Endodermal cell (in vitro differentiated cells): ENCODE measurements around the gene TCF7L2. TPM values are rescaled to one million over a fixed set of nuclear protein-coding genes. Genes with fewer than 3 reads are reported as not detected.

ENCODE experiments used
- DNase-seq: peaks from one replicate; pipeline ENCODE4 v3.0.0-alpha.2; 2017
- H3K27ac ChIP-seq: 2 replicates; pipeline ENCODE4 v1.5.1; 2013; ENCODE audit warnings: mild to moderate bottlenecking, low read depth, low read length, moderate library complexity
- H3K27me3 ChIP-seq: 2 replicates; pipeline ENCODE4 v1.6.1; 2013; ENCODE audit warnings: mild to moderate bottlenecking, low read length, moderate library complexity; ENCODE audit not compliant: insufficient read depth, control insufficient read depth, poor library complexity, severe bottlenecking
- H3K36me3 ChIP-seq: 2 replicates; pipeline ENCODE4 v1.7.0; 2013; ENCODE audit warnings: mild to moderate bottlenecking, low read length, moderate library complexity; ENCODE audit not compliant: control insufficient read depth, insufficient read depth
- H3K4me1 ChIP-seq: one replicate; pipeline ENCODE4 v1.7.0; 2013; ENCODE audit warnings: low read length; ENCODE audit not compliant: control insufficient read depth, insufficient read depth
- H3K4me3 ChIP-seq: 2 replicates; pipeline ENCODE4 v1.5.1; 2013; ENCODE audit warnings: mild to moderate bottlenecking, low read length, moderate library complexity
- H3K9ac ChIP-seq: 2 replicates; pipeline ENCODE4 v1.6.1; 2013; ENCODE audit warnings: mild to moderate bottlenecking, low read length, moderate library complexity; ENCODE audit not compliant: poor library complexity, severe bottlenecking; ENCODE audit errors: extremely low read depth
- H3K9me3 ChIP-seq: 2 replicates; pipeline ENCODE4 v1.6.1; 2013; ENCODE audit warnings: mild to moderate bottlenecking, low read length, moderate library complexity; ENCODE audit not compliant: control insufficient read depth
- H3K27ac Mint-ChIP-seq: 2 replicates; pipeline ENCODE4 v1.8.0; 2020; ENCODE audit warnings: mixed read lengths
- H3K27me3 Mint-ChIP-seq: 2 replicates; pipeline ENCODE4 v1.8.0; 2021; ENCODE audit warnings: mild to moderate bottlenecking, mixed read lengths; ENCODE audit not compliant: insufficient read depth
- H3K36me3 Mint-ChIP-seq: 2 replicates; pipeline ENCODE4 v1.8.0; 2020; ENCODE audit warnings: low read depth, mixed read lengths
- H3K4me1 Mint-ChIP-seq: 2 replicates; pipeline ENCODE4 v1.8.0; 2020; ENCODE audit warnings: mixed read lengths
- H3K4me3 Mint-ChIP-seq: 2 replicates; pipeline ENCODE4 v1.8.0; 2020; ENCODE audit warnings: mild to moderate bottlenecking, moderate library complexity, mixed read lengths
- H3K9me3 Mint-ChIP-seq: 2 replicates; pipeline ENCODE4 v1.8.0; 2020; ENCODE audit warnings: mild to moderate bottlenecking, mixed read lengths
- CTCF ChIP-seq: fragments of 200-600 bp; sonication (generic); conservative IDR thresholded peaks from 2 replicates; pipeline ENCODE4 v1.5.0; 2021; ENCODE audit warnings: antibody characterized with exemption, mild to moderate bottlenecking
- WGBS, 2 experiments: methylation state at CpG; one replicate each; pipeline versions ENCODE4 v1.1.5 to v1.1.7; 2013; ENCODE audit warnings: missing lambda C conversion rate in 2 of 2, mixed read lengths in 1 of 2; ENCODE audit not compliant: insufficient coverage in 1 of 2, insufficient read length in 1 of 2; 5-methylcytosine and 5-hydroxymethylcytosine counted together
- total RNA-seq, 2 donors: library from RNA; stranded (reverse); fragmentation: NEBNext Ultra II Directional in 1 of 2; extraction: Animal tissue kit (Norgen Biotek cat#: 25700) in 1 of 2; gene quantifications; 2 replicates in 1 of 2; 3 replicates in 1 of 2; pipeline ENCODE4 v1.2.1, GENCODE V29; 2021

Gene TCF7L2
- total RNA-seq, 2 donors from 2014 or later, result 73.2 to 105 TPM

DNA sequence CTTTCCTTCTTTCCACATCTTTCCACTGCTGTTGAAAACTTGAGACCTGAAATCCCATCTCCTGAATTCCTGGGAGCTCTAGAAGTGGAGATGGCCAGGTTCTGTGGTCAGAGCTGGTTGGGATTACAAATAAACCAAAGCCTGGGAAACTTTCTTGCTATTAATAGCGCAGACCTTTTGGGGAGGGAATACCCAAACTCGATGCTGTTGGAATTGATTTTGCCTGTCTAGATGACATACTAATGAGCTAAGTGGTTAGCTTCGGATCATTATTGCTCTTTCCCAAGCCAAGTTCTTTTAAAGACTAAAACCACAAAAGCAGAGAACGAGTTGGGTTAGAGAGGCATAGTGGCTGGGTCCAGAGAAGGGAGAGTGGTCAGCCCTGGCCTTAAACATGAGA, 76.6 kb downstream of the TCF7L2 start:
- peaks cover 24% of the 10 kb centered on the region for H3K36me3 ChIP-seq
- no peak for DNase-seq
- peaks cover 33% of the 10 kb centered on the region for H3K36me3 Mint-ChIP-seq
- no peaks in the 10 kb centered on the region for H3K27me3 ChIP-seq
- no peak overlapping the region for H3K9ac ChIP-seq
- H3K4me3 Mint-ChIP-seq, result no peak overlapping the region
- H3K4me3 ChIP-seq, result peak overlapping the region; percentile 51
- peaks cover 53% of the 10 kb centered on the region for H3K4me1 Mint-ChIP-seq
- no peak for TF ChIP-seq CTCF
- 92 to 98% methylated on average over 4 of the region's 4 CpGs for WGBS, 2 experiments
- H3K27me3 Mint-ChIP-seq, result no peaks in the 10 kb centered on the region
- H3K9me3 ChIP-seq, result no peaks in the 10 kb centered on the region
- H3K27ac Mint-ChIP-seq, result peak overlapping the region; percentile 91
- H3K9me3 Mint-ChIP-seq, result no peaks in the 10 kb centered on the region
- no peak overlapping the region for H3K27ac ChIP-seq
- H3K4me1 ChIP-seq, result peaks cover 30% of the 10 kb centered on the region

DNA sequence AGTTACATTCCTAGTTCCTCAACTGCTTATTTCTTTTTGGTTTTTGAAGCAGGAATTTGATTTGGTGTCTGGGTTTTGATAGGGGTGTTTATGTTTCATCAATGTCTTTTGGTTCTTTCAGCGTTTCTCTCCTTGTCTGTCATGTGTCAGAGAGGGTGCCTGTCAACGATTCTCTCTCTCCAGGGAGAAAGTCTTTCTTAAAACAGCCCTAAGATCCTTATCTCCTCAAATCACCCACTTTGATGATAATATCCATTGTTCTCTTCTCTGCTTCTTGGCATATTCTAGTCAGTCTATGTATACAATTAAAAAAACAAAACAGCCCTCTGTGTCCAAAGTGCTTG, 77.2 kb downstream of the TCF7L2 start:
- Histone ChIP-seq H3K27me3 (no peaks in the 10 kb centered on the region), H3K36me3 (peaks cover 19% of the 10 kb centered on the region), H3K27ac (peak overlapping the region; percentile 39), H3K4me3 (peak overlapping the region; percentile 51), H3K4me1 (peaks cover 35% of the 10 kb centered on the region), H3K9ac (no peak overlapping the region), H3K9me3 (no peaks in the 10 kb centered on the region)
- Mint-ChIP-seq H3K36me3 (peaks cover 30% of the 10 kb centered on the region), H3K4me1 (peaks cover 56% of the 10 kb centered on the region), H3K27ac (peak overlapping the region; percentile 91), H3K4me3 (peak overlapping the region; percentile 14), H3K27me3 (no peaks in the 10 kb centered on the region), H3K9me3 (no peaks in the 10 kb centered on the region)
- no peak for TF ChIP-seq CTCF
- no peak for DNase-seq
- WGBS, 2 experiments, result 0 to 45% methylated on average over 1 to 2 of the region's 2 CpGs

GRCh38 chr10:113027574-113028455, 77.8 kb downstream of the TCF7L2 start:
- H3K27me3 Mint-ChIP-seq, result no peaks in the 10 kb centered on the region
- H3K4me1 Mint-ChIP-seq, result peaks cover 59% of the 10 kb centered on the region
- no peak overlapping the region for H3K9ac ChIP-seq
- peak; percentile 61 for DNase-seq
- peaks cover 26% of the 10 kb centered on the region for H3K36me3 Mint-ChIP-seq
- no peaks in the 10 kb centered on the region for H3K9me3 Mint-ChIP-seq
- peaks cover 13% of the 10 kb centered on the region for H3K36me3 ChIP-seq
- peak overlapping the region; percentile 39 for H3K27ac ChIP-seq
- TF ChIP-seq CTCF, result peak; percentile 35
- peaks cover 35% of the 10 kb centered on the region for H3K4me1 ChIP-seq
- 38 to 50% methylated on average over 11 to 15 of the region's 15 CpGs for WGBS, 2 experiments
- no peaks in the 10 kb centered on the region for H3K9me3 ChIP-seq
- H3K27me3 ChIP-seq, result no peaks in the 10 kb centered on the region
- peak overlapping the region; percentile 14 for H3K4me3 Mint-ChIP-seq
- peak overlapping the region; percentile 51 for H3K4me3 ChIP-seq
- H3K27ac Mint-ChIP-seq, result peak overlapping the region; percentile 95
